ENCODE results near the gene KRTAP5-1.

- TF ChIP-seq POLR2A (IDR thresholded peaks at IDR 0.05) (no peak), CTCF (IDR thresholded peaks at IDR 0.05) (no peak)
These were observed 44.5 kb upstream of the KRTAP5-1 start, which contains the start of gene KRTAP5-5 for GRCh38 chr11:1629326-1630185.

Measured in Peyer's patch (tissue), 4 donors.